NCI-H345 (cell line): ENCODE measurements around the gene CHRM5.
"Not testable (repeated sequence)": the region's sequence is repeated elsewhere in the genome, so short reads cannot be mapped to it uniquely, and the experiment has no call there.

Experiments used
- DNase-seq: peaks from one replicate; lab custom pipeline; 2025; lab: John Stamatoyannopoulos, UW

Gene CHRM5

DNA sequence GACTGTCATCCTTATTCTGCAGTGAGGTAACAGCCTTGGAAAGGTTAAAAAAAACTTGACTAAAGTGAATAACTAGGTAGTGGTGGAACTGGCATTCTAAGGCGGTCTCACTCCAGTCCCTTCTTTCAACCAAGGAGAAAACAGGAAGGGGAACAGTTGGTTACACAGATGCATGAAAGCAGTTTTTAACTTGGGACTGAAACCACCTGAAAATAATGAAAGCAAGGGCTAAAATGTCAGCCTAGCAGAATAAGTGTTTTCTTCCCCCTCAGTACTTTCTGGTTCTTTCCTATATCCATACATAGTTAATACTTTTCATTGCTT is 71.5 kb downstream of the CHRM5 start:
- DNase-seq, result no peak

DNA sequence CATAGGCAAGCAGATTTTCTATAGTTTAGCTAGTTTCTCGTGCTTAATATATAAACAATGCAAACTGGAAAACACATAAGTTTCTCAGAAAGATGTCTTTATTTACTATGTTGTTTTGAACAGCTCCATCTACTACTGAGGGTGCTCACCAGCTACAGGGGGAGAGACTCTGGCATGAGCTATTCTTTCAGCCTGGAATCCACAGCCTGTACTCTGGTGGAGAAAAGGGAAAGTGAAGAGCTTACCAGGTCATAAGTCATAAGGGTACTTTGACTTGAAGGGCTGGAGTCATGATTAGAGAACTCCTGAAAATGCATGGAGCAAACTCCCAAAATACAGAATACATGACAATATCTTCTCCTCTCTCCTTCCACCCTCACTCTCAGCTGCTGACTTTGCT is 75.1 kb downstream of the CHRM5 start:
- no peak for DNase-seq

DNA sequence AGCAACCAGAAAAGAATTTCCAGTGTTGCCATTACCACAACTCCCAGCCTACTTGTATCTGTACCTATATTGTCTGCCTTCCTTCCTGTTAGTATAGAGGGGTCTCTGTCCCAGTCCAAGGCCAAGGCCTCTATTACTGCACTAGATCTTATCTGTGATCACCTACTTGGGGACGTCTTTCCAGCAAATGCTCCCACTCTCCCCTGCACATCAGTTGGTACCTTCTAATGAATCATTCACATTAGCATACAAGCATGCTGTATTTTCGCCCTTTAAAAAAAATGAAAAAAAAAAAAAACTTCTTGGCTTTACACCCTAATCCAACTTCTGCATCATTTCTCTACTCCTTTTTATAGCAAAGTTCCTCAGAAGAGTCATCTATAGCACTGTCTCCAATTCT is 75.5 kb downstream of the CHRM5 start:
- DNase-seq, result no peak

DNA sequence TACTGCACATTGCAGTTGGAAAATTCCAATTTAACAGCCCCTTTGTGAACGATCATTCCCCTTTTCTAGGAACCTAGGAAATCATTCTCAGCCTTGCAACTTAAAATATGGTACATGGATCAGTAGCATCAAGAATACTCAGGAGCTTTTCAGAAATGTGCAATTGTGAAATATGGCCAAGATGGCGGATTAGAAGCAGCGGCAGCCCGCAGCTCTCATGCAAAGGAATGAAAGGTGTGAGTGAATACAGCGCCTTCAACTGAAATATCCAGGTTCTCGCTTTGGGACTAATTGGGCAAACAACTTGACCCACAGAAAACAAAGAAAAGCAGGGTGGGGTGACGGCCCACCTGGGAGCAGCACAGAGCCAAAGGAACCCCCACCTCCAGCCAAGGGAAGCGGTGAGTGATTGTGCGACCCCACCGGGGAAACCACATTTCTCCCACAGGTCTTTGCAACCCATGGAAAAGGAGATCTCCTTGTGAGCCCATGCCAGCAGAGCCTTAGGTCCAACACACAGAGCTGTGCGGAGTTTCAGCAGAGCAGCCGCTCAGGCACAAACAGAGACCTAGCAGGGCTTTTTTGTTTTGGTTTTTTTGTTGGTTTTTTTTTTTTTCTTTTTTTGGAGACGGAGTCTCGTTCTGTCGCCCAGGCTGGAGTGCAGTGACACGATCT is 78.3 kb downstream of the CHRM5 start:
- DNase-seq, result no peak

DNA sequence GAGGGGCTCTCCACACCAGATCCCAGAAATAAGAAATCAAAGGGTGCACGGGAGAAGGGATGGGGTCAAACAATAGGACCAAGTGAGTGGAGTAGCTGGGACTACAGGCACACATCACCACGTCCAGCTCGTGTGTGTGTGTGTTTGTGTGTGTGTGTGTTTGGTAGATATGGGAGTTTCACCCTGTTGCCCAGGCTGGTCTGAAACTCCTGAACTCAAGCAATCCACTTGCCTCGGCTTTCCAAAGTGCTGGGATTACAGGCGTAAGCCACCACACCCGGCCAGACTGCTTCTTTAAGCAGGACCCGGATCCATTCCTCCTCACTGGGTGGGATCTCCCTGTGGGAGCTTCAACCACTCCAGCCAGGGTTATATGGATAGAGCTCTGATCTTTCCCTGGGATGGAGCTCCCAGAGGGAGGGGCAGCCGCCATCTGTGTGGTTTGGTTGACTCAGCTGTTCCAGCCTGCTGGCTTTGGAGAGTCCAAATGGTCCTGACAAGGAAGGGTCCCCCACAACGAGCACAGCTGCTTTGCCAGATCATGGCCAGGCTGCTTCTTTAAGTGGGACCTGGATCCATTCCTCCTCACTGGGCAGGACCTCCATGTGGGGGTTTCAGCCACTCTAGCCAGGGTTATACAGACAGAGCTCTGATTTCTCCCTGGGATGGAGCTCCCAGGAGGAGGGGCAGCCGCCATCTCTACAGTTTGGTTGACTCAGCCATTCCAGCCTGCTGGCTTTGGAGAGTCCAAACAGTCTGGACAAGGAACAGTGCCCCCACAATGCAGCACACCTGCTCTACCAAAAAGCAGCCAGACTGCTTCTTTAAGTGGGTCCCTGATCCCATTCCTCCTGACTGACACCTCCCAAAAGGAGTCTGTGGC is 79.8 kb downstream of the CHRM5 start:
- DNase-seq, result no peak

DNA sequence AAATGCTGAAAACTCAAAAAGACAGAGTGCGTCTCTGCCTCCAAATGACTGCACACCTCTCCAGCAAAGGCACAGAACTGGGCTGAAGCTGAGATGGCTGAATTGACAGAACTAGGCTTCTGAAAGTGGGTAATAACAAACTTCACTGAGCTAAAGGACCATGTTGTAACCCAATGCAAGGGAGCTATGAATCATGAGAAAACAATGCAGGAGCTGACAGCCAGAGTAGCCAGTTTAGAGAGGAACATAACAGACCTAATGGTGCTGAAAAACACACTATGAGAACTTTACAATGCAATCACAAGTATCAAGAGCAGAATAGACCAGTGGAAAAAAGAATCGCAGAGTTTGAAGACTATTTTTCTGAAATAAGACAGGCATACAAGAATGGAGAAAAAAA is 80.8 kb downstream of the CHRM5 start:
- no peak for DNase-seq

DNA sequence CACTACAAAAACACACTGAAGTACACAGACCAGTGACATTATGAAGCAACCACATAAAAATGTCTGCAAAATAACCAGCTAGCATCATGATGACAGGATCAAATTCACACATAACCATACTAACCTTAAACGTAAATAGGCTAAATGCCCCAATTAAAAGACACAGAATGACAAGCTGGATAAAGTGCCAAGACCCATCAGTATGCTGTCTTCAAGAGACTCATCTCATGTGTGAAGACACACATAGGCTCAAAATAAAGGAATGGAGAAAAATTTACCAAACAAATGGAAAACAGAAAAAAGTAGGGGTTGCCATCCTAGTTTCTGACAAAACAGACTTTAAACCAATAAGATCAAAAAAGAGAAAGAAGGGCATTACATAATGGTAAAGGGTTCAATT is 82.1 kb downstream of the CHRM5 start:
- not testable (repeated sequence) for DNase-seq

DNA sequence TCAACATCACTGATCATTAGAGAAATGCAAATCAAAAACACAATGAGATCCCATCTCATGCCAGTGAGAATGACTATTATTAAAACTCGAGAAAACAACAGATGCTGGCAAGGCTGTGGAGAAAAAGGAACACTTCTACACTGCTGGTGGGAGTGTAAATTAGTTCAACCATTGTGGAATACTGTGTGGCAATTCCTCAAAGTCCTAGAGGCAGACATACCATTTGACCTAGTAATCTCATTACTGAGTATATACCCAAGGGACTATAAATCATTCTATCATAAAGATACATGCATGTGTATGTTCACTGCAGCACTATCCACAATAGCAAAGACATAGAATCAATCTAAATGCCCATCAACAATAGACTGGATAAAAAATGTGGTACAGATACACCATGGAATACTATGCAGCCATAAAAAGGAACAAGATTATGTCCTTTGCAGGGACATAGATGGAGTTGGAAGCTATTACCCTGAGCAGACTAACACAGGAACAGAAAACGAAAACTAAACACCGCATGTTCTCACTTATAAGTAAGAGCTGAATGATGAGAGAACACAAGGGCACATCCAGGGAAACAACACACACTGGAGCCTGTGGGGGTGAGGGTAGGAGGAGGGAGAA is 85.9 kb downstream of the CHRM5 start:
- no peak for DNase-seq

DNA sequence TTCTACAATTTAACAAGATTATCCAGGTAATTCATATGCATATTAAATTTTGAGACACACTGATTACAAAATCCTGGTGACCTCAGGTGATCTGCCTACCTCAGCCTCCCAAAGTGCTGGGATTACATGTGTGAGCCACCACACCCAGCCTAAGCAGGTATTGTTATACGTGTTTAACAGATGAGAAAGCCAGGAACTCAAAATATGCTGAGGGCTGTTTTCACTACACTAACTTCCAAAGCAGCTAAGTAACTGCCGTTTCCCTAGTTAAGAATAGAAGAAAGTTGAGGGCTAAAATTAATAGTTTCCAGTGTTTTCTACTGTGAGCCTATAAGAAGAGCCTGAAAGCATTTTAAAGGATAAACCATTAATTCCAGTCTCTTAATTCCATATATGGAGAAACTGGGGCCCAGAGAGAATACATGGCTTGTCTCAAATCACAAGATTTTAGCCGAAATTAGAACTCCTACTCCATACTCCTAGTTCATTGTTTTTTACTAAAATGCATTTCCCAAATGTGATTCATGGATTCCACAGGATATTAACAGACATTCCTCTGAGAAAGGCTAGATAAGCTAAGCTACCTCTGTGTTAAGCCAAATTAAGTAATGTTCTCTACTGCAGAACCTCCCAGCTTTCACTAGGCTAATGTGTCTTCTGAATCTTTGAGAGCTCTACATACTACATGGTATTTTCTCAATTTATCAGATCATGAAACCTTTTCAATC is 87.7 kb downstream of the CHRM5 start:
- DNase-seq, result no peak

DNA sequence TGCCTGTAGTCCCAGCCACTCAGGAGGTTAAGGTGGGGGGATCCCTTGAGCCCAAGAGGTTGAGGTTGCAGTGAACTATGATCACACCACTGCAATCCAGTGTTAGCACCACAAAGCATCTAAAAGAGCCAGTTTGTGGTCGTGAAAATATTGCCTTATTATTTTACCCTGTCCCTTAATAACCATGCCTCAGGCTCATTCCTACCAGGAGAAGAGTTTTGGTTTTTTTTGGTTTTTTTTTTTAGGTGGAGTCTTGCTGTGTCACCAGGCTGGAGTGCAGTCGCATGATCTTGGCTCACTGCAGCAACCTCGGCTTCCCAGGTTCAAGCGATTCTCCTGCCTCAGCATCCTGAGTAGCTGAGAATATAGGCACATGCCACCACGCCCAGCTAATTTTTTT is 88.6 kb downstream of the CHRM5 start:
- DNase-seq, result no peak

DNA sequence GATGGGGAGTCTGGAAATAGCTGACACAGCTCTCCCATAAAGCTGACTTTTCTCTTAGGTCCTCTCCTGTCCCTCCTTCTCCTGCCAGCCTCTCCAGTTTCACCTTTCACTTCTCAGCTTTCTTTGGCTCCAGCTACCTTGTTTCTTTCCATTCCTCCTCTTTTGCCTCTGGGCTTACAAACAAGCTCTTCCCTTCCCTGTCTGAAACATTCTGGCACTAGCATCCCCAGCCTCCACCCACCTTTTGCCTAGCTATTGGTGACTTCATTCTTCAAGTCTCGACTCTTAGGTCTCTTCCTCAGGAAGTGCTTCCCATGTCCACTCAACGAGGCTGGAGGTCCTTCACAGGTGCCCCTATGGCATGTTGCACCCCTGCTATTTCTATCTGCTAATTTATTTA is 91.2 kb downstream of the CHRM5 start:
- no peak for DNase-seq

DNA sequence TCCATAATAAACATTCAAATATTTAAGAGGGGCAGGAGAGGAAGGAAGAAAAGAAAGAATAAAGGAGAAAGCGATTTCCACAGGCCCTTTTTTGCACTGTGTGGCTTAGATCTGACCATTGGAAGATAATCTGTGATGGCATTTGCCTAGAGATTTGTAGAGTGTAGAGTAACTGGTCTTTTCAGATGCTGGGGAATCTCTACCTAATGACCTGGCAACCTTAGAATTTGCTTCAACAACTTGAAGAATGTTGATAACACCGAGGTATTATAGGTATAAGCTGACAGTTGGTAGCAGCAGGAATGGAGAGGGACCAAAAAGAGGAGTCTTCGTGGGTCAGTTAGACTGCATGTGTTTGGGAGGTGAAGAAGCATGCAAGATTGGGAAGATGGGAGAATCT is 91.6 kb downstream of the CHRM5 start:
- DNase-seq, result no peak

DNA sequence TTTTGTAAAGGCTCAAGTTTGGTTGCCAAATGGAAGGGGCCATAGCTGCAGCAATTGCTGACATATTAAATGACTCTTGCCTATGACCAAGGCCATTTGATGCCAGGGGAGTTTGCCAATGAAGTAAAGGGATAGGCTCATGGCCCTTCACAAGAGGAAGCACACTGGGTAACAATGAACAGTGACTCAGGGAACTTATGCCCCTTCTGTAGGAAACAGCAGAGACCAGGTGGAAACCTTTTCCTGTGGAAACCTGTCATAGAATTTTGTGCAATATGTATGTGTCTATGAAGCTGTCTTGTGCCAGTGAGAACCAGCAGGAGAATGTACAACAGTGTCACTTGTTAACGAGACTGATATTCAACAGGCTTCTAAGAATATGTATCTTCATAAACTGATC is 96.1 kb downstream of the CHRM5 start:
- no peak for DNase-seq

DNA sequence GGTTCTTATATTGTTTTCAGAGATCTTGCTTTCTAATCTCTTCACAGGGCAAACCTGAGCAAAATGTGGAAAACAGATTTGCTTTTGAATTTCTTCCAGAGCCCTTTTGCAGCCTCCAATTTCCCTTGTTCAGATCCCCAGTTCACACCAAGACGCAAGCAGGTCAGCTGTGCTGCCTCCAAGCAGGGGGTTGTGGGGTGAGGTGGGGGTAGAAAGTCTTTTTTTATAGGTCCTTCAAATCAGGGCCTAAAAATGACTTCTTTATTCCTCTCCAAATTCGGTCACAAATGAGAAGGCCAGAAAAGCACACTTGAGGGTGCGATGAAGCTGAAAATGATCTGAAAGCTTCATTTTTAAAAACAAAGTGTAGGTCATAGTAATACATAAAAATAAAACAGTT is 97.0 kb downstream of the CHRM5 start:
- DNase-seq, result no peak

DNA sequence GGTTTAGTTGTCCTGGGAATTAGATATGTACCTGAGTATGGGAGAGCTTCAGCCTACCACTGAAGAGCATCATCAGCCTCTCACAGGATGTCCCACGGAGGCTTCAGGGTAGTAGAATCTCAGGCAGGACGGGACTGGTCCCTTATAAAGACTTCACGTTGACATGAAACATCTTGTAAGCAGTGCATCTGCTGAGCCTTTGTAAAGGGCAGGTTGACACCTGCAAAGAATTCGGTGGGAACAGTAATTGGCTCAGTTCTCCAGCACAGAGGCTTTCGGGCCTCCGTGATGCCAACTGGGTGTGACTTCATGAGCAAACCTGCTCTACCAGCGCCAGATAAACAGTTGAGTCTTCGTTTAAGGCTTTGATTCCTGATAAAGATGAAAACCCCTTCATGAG is 97.6 kb downstream of the CHRM5 start:
- no peak for DNase-seq

DNA sequence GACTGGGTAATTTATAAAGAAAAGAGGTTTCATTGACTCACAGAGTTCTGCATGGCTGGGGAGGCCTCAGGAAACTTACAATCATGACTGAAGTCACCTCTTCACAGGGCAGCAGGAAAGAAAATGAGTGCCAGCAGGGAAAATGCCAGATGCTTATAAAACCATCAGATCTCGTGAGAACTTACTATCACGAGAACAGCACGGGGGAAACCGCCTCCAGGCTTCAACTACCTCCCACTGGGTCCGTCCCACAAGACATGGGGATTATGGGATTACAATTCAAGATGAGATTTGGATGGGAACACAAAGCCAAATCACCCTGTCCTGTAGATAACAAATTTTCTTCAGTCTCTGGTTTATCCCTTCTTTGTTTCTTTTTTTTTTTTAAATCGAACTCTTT is 101.7 kb downstream of the CHRM5 start:
- no peak for DNase-seq

DNA sequence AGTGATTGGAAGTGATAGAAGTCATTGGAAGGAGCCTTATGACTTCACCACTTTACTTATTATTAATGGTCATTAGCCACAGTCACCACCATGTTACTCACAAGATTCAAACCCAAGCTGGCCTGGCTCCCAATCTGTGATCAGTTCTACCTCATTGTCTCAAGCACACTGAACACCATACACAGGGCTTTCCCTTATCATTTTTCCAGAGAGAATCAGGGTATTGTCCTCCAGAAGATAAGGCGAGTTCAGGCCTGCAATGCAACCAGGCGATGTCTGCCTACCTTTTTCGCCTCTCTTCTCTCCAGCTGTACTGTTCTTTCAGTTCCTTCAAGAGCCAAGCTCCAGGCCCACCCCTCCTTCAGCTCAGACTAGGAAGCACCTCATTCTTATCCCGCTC is 108.5 kb downstream of the CHRM5 start:
- no peak for DNase-seq

DNA sequence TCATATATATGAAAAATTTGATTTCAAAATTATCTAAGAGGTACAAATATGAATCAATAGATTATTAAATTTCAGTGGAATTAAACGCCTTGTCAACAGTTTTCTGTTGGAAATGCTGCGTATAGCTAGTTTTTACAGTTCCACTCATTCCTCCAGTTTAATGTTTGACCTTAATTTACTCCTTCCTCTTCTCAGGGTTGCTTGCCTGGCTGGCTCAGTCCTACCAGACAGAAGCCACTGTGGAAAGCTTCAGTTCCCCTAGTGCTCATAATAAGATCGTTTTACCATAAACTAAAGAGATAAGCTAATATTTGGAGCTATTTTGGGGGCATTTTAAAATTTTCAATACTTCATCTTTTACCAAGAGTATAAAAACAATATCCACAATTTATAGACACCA is 110.6 kb downstream of the CHRM5 start:
- DNase-seq, result no peak

DNA sequence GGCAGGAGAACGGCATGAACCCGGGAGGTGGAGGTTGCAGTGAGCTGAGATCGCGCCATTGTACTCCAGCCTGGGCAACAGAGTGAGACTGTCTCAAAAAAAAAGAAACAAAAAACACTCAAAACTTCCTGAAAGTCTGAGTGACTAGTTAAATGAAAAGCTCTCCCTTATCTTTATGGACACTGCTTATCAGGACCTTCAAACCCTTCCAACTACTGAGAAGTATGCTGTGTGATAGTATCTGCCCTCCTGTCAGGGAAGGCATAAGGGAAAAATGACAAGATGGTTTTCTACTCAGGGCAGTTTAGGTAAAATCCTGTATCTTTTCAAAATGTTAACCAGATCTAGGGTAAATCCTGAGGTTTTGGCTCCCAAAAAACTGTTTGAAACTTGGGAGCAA is 111.6 kb downstream of the CHRM5 start:
- no peak for DNase-seq

DNA sequence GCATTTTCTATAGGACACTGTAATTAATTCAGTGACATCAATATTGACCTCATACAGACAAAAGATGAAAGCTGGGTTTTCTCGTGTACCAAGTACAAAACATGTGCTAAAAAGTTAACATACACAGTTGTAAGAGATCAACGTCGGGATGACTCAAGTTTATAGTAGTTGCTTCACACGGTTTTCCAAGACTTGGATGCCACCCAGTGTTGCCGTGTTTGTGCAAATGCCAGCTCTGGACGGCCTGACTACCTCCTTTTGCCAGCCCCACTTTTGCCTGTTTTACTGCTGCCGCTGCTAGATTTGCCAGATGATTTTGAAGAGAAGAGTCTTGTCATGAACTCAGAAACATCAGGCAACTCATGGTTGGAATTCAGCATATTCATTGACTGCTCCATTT is 115.8 kb downstream of the CHRM5 start:
- DNase-seq, result no peak

DNA sequence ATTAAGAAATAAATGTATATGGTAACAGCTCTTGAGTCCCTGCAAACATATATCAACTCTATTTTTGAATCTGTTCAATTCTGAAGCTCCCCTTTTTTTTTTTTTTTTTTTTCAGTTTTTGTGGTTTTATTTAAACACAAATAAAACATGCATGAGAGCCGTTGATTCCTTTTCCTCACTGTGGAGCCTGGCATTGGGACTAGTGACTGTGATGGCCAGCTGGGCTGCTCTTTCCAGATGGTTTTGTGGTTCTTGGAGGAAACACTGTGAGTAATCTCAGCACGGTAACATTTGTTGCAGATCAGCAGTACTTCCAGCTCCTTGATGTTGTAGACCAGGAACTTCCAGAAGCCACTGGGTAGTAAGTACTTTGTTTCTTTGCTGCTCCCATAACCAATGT is 117.4 kb downstream of the CHRM5 start:
- DNase-seq, result no peak

DNA sequence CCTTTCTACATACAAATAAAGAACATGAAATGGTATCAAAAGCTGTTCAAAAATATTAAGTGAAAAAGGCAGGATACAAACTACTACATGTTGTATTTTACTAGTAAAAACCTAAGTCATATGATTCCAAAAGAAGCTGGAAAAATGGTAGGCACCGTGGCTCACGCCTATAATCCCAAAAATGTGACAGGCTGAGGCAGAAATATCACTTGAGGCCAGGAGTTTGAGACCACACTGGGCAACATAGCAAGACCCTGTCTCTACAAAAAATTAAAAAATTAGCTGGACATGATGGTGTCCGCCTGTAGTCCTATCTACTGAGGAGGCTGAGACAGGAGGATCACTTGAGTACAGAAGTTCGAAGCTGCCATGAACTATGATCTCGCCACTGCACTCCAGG is 131.6 kb downstream of the CHRM5 start:
- no peak for DNase-seq
